GM18498 (cell line): Measurements from ENCODE around the gene KRT79.

Experiments
- ATAC-seq: cut with Tn5 transposase; IDR thresholded peaks from one replicate; pipeline ENCODE4 v1.9.1; 2021; ENCODE audit warnings: mild to moderate bottlenecking, moderate library complexity; ENCODE audit not compliant: unreplicated experiment

The KRT79 gene

DNA sequence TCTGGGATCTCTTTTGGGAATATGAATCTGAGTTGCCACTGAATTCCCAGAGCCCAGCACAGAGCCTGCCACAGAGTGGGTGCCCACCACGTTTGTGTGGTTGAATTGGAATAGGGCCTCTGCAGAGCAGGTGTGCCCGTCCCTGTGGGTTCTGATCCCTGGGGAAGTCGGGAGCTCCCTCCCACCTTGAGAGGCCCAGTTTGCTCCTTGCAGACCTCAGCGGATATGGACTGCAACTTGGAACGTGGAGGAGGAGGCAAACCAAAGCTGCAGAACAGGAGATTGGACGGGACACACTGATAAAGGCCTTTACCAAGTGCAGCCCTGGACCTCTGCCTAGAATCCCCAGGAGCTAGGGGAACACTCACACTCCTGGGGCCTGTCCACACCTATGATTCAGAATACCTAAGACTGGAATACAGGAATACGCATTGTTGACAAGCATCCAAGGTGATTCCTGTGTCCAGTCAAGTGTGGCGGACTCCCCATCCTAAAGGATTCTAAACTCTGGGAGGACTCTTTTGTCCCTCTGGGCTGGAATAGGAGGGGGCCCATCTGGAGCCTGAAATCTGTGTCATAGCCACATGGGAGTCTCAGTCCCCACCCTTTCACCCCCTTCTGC lies 59.4 kb downstream of the KRT79 start:
- no peak for ATAC-seq

DNA sequence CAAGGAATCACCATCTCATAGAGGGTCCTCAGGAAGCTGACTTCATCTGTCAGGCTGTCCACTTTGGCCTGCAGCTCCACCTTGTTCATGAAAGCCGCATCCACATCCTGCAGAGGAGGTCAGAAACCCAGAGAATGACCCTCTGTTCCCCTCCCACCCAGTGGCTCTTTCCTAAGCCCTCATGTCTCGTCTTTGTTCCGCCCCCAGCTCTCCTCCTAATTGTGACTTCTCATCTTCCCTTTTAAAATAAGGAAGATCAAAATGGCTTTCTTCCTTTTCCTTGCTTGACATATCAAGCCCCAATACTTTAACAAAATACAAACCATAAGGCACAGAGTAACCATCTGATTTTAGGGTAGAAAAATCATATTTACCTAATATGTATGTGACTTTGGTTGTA lies 61.3 kb downstream of the KRT79 start:
- ATAC-seq, result no peak

DNA sequence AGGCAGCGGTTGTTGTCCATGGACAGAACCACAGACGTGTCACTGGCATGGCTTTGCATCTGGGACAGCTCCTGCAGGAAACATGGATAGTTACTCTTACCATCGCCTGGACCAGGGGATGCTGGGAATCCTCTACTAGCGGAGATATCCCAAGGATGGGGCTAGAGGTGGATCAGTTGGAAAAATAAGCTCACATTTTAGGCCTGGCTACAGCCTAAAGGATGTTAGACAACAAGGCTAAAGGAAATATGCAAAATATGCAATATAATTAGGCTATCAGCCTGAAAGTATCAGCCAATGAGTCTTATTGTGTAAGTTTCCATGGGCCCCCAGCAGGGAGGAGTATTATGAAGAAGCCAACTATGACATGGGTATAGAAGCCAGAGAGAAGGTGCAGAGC lies 61.9 kb downstream of the KRT79 start:
- no peak for ATAC-seq

DNA sequence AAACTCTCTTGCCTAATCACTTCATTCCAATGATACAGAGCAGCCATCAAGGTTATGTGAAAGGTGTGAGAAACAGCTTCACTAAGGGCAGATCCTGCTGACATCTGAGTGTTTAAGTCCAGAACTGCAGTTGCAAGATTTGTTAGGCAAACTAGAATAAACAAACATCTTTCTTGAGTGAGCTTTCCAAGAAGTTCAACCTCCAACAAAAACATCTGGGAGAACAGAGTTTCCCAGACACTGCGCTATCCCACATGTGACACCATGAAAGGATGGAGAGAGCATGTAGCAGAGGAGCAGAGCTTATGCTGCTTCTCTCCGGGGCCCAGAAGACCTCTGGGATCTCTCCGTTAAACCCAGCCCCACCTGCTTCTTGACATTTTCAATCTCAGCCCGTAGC lies 62.6 kb downstream of the KRT79 start:
- ATAC-seq, result no peak
